ENCODE data around the gene LOXHD1. TPM values are rescaled to one million over a fixed set of nuclear protein-coding genes. Genes with fewer than 3 reads are reported as not detected.

Gene LOXHD1
- total and polyA plus RNA-seq, 2 donors (not counting 1 experiment from before 2014, with no cell fraction given): not detected

DNA sequence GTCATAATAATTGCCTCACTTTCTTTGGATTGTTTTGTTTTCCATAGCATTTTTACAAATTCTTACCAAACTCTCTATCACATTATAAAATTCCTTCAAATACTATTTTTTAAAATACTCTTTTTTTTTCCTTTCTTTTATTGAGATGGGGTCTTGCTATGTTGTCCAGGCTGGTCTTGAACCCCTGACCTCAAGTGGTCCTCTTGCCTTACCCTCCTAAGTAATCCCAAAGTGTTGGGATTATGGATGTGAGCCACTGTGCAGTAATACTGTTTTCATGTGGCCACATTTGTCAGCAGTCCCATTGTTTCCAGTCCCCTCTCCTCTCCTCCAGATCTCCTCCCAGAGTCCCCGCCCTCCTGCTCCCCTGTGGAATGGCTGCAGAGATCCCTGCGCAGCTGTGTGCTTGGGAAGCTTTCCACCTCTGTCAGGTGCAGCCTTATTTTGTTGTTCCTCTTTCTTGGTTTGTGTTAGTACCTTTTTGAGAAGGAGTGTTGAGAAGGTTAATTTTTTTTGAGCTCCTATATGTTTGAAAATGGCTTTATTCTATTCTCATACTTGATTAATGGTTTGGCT lies 227.3 kb downstream of the LOXHD1 start:
- no peak overlapping the region for H3K27ac ChIP-seq (ENCODE audit: low read length in 2 of 2)
- ChIA-PET POLR2A (no interaction called here), CTCF (no interaction called here)
- no peak overlapping the region for H2AFZ ChIP-seq (ENCODE audit: insufficient read depth, low read depth, low read length, poor library complexity, severe bottlenecking)
- Mint-ChIP-seq H3K4me1 (no peaks in the 10 kb centered on the region), H3K9me3 (ENCODE audit: insufficient read depth) (no peaks in the 10 kb centered on the region), H3K27ac (no peak overlapping the region), H3K4me3 (no peak overlapping the region), H3K27me3 (peaks cover 25% of the 10 kb centered on the region)
- TF ChIP-seq, protein P1, sequence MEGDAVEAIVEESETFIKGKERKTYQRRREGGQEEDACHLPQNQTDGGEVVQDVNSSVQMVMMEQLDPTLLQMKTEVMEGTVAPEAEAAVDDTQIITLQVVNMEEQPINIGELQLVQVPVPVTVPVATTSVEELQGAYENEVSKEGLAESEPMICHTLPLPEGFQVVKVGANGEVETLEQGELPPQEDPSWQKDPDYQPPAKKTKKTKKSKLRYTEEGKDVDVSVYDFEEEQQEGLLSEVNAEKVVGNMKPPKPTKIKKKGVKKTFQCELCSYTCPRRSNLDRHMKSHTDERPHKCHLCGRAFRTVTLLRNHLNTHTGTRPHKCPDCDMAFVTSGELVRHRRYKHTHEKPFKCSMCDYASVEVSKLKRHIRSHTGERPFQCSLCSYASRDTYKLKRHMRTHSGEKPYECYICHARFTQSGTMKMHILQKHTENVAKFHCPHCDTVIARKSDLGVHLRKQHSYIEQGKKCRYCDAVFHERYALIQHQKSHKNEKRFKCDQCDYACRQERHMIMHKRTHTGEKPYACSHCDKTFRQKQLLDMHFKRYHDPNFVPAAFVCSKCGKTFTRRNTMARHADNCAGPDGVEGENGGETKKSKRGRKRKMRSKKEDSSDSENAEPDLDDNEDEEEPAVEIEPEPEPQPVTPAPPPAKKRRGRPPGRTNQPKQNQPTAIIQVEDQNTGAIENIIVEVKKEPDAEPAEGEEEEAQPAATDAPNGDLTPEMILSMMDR (IDR thresholded peaks at IDR 0.05): no peak
- no peak for TF ChIP-seq EZH2 (IDR thresholded peaks at IDR 0.05; ENCODE audit: borderline replicate concordance, insufficient read depth, low read depth, low read length, poor library complexity, severe bottlenecking)
- DNase-seq (no peak), ATAC-seq (ENCODE audit: low read depth) (no peak)
- intact Hi-C loops (cut with micrococcal nuclease): no loop called here
- H3K4me3 ChIP-seq (ENCODE audit: control extremely low read depth in 1 of 5, extremely low read depth in 1 of 5, insufficient read depth in 1 of 5, low read depth in 2 of 5, low read length in 4 of 5): no peak overlapping the region
- H3K9ac ChIP-seq (ENCODE audit: low read length): no peak overlapping the region
- no peak overlapping the region for H3K4me2 ChIP-seq (replicated peaks; ENCODE audit: low read depth, low read length, poor library complexity, severe bottlenecking)
- no peaks in the 10 kb centered on the region for H3K79me2 ChIP-seq (ENCODE audit: control insufficient read depth, insufficient read depth, low read length)
- peaks cover 0 to 8% (median 2%) of the 10 kb centered on the region in 4 experiments for H3K27me3 ChIP-seq (replicated peaks in 1 of 4; ENCODE audit: control extremely low read depth in 1 of 4, control insufficient read depth in 3 of 4, insufficient read depth in 4 of 4, low read length in 3 of 4)
- no peaks in the 10 kb centered on the region for H3K4me1 ChIP-seq (ENCODE audit: control insufficient read depth in 2 of 2, insufficient read depth in 2 of 2, low read length in 2 of 2)
- no peaks in the 10 kb centered on the region for H3K9me3 ChIP-seq (ENCODE audit: control extremely low read depth in 1 of 3, control insufficient read depth in 2 of 3, insufficient read depth in 1 of 3, low read length in 2 of 3)
- H3K36me3 ChIP-seq (replicated peaks in 1 of 2; ENCODE audit: control extremely low read depth in 1 of 2, control insufficient read depth in 1 of 2, extremely low read depth in 1 of 2, insufficient read depth in 2 of 2, low read length in 1 of 2): no peaks in the 10 kb centered on the region
- whole genome bisulfite sequencing (ENCODE audit: insufficient coverage): no CpG with 5 or more reads among the region's 2 CpGs
- no peaks in the 10 kb centered on the region for H4K20me1 ChIP-seq (ENCODE audit: control insufficient read depth, insufficient read depth, low read length, poor library complexity, severe bottlenecking)

DNA sequence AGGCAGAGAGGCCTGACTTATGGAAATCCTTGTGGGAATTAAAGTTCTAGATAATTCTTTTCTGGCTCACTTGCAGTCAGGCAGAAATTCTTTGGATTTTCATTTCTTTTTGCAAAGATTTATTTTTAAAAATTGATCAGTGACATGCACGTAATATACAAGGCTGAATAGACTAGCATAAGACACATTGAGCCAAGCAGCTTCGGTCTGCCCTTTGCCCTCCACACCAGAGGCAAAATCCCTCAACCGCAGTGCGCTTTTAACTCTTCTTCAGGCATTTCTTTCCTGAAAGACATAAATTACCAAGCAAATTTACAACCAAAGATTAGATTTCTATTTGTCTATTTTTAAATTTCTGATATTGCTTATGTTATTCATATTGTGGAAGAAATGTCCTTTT lies 227.9 kb downstream of the LOXHD1 start:
- Histone ChIP-seq H3K79me2 (ENCODE audit: control insufficient read depth, insufficient read depth, low read length) (no peaks in the 10 kb centered on the region), H3K4me3 (ENCODE audit: control extremely low read depth in 1 of 5, extremely low read depth in 1 of 5, insufficient read depth in 1 of 5, low read depth in 2 of 5, low read length in 4 of 5) (no peak overlapping the region), H4K20me1 (ENCODE audit: control insufficient read depth, insufficient read depth, low read length, poor library complexity, severe bottlenecking) (no peaks in the 10 kb centered on the region), H2AFZ (ENCODE audit: insufficient read depth, low read depth, low read length, poor library complexity, severe bottlenecking) (no peak overlapping the region), H3K27me3 (replicated peaks in 1 of 4; ENCODE audit: control extremely low read depth in 1 of 4, control insufficient read depth in 3 of 4, insufficient read depth in 4 of 4, low read length in 3 of 4) (peaks cover 0 to 5% (median 2%) of the 10 kb centered on the region in 4 experiments), H3K9me3 (ENCODE audit: control extremely low read depth in 1 of 3, control insufficient read depth in 2 of 3, insufficient read depth in 1 of 3, low read length in 2 of 3) (no peaks in the 10 kb centered on the region), H3K9ac (ENCODE audit: low read length) (no peak overlapping the region), H3K4me2 (replicated peaks; ENCODE audit: low read depth, low read length, poor library complexity, severe bottlenecking) (no peak overlapping the region), H3K4me1 (ENCODE audit: control insufficient read depth in 2 of 2, insufficient read depth in 2 of 2, low read length in 2 of 2) (no peaks in the 10 kb centered on the region), H3K27ac (ENCODE audit: low read length in 2 of 2) (no peak overlapping the region), H3K36me3 (replicated peaks in 1 of 2; ENCODE audit: control extremely low read depth in 1 of 2, control insufficient read depth in 1 of 2, extremely low read depth in 1 of 2, insufficient read depth in 2 of 2, low read length in 1 of 2) (no peaks in the 10 kb centered on the region)
- no peak overlapping the region for H3K27ac Mint-ChIP-seq
- H3K4me1 Mint-ChIP-seq: no peaks in the 10 kb centered on the region
- TF ChIP-seq EZH2 (IDR thresholded peaks at IDR 0.05; ENCODE audit: borderline replicate concordance, insufficient read depth, low read depth, low read length, poor library complexity, severe bottlenecking): no peak
- TF ChIP-seq, protein P1 (IDR thresholded peaks at IDR 0.05): no peak
- no peak for DNase-seq
- intact Hi-C loops (cut with micrococcal nuclease): no loop called here
- H3K9me3 Mint-ChIP-seq (ENCODE audit: insufficient read depth): no peaks in the 10 kb centered on the region
- H3K27me3 Mint-ChIP-seq: peaks cover 21% of the 10 kb centered on the region
- CTCF ChIA-PET: no interaction called here
- 100% methylated on average over 3 of the region's 4 CpGs for WGBS (ENCODE audit: insufficient coverage)
- ATAC-seq (ENCODE audit: low read depth): no peak
- no peak overlapping the region for H3K4me3 Mint-ChIP-seq
- POLR2A ChIA-PET: no interaction called here

Measured in B cell (primary cell).